Vein endothelial cell (primary cell): ENCODE data around the gene KDM3B. TPM values are rescaled to one million over a fixed set of nuclear protein-coding genes. Genes with fewer than 3 reads are reported as not detected.

Experiments
- small RNA-seq: library from RNA; depleted of rRNA; stranded (forward); fragments of <200 nt; gene quantifications from one replicate; pipeline ENCODE3, GENCODE V24; 2012
- total RNA-seq: library from RNA; depleted of rRNA; stranded (reverse); fragments of >200 nt; gene quantifications from 2 replicates; pipeline ENCODE4 v1.2.3, GENCODE V29; 2012

The KDM3B gene, protein sequence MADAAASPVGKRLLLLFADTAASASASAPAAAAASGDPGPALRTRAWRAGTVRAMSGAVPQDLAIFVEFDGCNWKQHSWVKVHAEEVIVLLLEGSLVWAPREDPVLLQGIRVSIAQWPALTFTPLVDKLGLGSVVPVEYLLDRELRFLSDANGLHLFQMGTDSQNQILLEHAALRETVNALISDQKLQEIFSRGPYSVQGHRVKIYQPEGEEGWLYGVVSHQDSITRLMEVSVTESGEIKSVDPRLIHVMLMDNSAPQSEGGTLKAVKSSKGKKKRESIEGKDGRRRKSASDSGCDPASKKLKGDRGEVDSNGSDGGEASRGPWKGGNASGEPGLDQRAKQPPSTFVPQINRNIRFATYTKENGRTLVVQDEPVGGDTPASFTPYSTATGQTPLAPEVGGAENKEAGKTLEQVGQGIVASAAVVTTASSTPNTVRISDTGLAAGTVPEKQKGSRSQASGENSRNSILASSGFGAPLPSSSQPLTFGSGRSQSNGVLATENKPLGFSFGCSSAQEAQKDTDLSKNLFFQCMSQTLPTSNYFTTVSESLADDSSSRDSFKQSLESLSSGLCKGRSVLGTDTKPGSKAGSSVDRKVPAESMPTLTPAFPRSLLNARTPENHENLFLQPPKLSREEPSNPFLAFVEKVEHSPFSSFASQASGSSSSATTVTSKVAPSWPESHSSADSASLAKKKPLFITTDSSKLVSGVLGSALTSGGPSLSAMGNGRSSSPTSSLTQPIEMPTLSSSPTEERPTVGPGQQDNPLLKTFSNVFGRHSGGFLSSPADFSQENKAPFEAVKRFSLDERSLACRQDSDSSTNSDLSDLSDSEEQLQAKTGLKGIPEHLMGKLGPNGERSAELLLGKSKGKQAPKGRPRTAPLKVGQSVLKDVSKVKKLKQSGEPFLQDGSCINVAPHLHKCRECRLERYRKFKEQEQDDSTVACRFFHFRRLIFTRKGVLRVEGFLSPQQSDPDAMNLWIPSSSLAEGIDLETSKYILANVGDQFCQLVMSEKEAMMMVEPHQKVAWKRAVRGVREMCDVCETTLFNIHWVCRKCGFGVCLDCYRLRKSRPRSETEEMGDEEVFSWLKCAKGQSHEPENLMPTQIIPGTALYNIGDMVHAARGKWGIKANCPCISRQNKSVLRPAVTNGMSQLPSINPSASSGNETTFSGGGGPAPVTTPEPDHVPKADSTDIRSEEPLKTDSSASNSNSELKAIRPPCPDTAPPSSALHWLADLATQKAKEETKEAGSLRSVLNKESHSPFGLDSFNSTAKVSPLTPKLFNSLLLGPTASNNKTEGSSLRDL (N-terminal part only)
- 69.9 and 74.9 TPM in 2 replicates for total RNA-seq

GRCh38 chr5:138352071-138352721, at the start of gene KDM3B:
TSS of gene KDM3B (plus strand) at chr5:138352685. CDS start at chr5:138352796, 111 bp downstream.

DNA sequence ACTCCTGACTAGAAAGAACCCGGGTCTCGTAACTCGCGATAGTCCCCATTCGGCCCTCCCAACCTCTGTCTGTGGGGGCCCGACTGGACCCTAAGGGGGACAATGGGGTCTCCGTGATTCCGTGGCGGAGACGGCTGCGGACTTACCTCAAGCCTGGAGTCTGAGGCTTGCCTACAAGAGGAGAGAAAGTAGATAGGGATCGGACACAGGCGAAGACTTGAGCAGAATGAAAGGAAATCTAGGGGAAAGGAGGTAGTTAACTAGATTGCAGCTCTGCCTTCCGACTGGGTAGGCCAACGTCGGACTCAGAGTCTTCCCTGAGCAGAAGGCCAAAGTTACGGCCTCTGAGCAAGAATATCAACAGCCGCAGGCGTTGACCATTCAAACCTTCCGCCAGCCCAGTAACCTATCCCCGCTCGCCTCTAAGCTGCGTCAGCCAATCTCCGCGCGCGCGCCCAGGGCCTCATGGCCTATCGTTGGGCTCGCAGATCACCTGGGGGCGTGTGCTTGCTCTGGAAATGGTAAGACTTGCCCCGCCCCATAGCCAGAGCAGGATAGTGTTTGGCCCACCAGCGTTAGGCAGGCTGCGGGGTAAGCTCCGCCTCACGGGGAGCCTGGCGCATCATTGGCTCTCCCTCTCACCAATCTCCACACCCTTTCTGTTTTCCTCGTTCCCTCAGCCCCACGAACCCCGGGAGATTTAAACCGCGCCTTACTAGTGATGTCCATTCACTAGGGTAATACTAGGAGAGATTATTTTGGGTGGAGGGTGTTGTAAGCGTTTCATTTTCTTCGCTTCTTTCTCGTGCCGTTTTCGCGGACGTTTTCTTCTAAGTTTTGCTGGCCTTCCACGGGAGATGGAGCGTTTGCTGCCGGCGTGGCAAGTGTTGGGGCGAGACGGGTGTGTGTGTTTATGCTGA, 20.8 kb upstream of the KDM3B start, which contains the start of gene CDC25C:
Gene CDC25C, minus strand, starts transcription at position 356 of the 920 bp plus-strand sequence. CDS start 624 bp downstream, outside the sequence.

DNA sequence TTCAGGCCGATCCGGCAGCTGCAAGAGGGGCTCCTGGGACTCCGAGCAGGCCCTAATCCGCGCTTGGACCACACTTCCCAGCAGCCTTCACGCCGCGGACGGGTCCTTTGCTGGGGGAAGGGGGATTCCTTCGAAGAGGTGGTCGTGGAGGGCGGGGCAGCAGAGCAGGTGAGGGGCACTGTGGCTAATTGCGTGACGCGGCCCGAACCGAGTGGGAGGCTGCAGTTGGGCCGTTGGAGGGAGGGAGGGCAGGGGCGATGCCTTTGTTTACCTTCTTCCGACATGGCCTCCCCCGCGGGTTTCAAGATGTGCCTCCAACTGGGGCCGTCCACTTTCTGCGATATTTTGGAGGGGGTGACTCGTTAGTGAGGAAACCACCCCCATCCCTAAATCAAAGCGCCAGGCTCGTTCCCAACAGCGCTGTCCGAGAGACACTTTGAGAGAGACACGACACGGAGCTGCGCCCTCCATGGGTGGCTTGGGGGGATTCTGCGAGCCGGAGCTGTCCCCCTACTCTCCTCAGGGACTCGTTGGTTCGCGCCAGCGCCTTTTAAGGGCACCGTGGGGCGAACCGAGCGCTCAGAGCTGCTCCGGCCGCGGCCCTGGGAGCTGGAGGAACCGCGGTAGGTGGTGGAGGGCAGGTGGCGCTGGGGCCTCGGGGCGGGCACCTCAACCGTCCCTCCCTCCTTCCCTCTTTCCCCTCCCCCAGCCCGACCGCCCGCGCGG, 14.6 kb upstream of the KDM3B start, which contains the start of gene FAM53C:
Gene FAM53C, plus strand, starts transcription at position 582 of the 726 bp plus-strand sequence. CDS start 3,070 bp downstream, outside the sequence.

GRCh38 chr5:138438724-138439476, 86.4 kb downstream of the KDM3B start, which contains the start of gene REEP2:
TSS of gene REEP2 (plus strand) at chr5:138439057. CDS start at chr5:138439209, 152 bp downstream.

DNA sequence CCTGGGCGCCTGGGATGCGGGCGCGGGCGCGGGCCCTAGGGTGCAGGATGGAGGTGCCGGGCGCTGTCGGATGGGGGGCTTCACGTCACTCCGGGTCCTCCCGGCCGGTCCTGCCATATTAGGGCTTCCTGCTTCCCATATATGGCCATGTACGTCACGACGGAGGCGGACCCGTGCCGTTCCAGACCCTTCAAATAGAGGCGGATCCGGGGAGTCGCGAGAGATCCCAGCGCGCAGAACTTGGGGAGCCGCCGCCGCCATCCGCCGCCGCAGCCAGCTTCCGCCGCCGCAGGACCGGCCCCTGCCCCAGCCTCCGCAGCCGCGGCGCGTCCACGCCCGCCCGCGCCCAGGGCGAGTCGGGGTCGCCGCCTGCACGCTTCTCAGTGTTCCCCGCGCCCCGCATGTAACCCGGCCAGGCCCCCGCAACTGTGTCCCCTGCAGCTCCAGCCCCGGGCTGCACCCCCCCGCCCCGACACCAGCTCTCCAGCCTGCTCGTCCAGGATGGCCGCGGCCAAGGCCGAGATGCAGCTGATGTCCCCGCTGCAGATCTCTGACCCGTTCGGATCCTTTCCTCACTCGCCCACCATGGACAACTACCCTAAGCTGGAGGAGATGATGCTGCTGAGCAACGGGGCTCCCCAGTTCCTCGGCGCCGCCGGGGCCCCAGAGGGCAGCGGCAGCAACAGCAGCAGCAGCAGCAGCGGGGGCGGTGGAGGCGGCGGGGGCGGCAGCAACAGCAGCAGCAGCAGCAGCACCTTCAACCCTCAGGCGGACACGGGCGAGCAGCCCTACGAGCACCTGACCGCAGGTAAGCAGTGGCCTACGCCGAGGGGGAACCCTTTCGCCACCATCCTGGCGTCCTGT, 113.0 kb downstream of the KDM3B start, which contains the start of gene EGR1:
Gene EGR1, plus strand, starts transcription at position 219 of the 864 bp plus-strand sequence. Its CDS starts 283 bp downstream, at position 502.

Small RNAs within 50 kb of the gene (small RNA-seq; reads per million reads assigned to genes)
- not detected for gene AC113403.1

Other genes starting within 250 kb of the KDM3B start
- 1.4 and 2.6 TPM in 2 replicates for gene NME5, start 213.3 kb upstream of the KDM3B start, total RNA-seq
- 30.1 and 50.0 TPM in 2 replicates for gene BRD8, start 174.1 kb upstream of the KDM3B start, total RNA-seq
- gene KIF20A, start 173.6 kb upstream of the KDM3B start, total RNA-seq = 33.6 and 61.7 TPM in 2 replicates
- gene CDC23, start 139.4 kb upstream of the KDM3B start, total RNA-seq = 34.0 and 39.6 TPM in 2 replicates
- 0.10 TPM in 1 of 2 replicates, not detected in the other for gene GFRA3, start 78.1 kb upstream of the KDM3B start, total RNA-seq
- gene CDC25C, start 20.9 kb upstream of the KDM3B start, total RNA-seq = 4.2 and 7.9 TPM in 2 replicates
- gene FAM53C, start 14.4 kb upstream of the KDM3B start, total RNA-seq = 44.0 and 54.9 TPM in 2 replicates
- gene REEP2, start 86.4 kb downstream of the KDM3B start, total RNA-seq = 4.2 and 4.6 TPM in 2 replicates
- gene EGR1, start 112.8 kb downstream of the KDM3B start, total RNA-seq = 0.48 and 0.98 TPM in 2 replicates
- 133 and 149 TPM in 2 replicates for gene ETF1, start 190.6 kb downstream of the KDM3B start, total RNA-seq
- gene HSPA9, start 222.7 kb downstream of the KDM3B start, total RNA-seq = 225 and 355 TPM in 2 replicates